Measurements from ENCODE around the gene EVPL. TPM values are rescaled to one million over a fixed set of nuclear protein-coding genes. Genes with fewer than 3 reads are reported as not detected.

EVPL gene
- total RNA-seq, 1 donor from 2014 or later: 31.9 TPM

DNA sequence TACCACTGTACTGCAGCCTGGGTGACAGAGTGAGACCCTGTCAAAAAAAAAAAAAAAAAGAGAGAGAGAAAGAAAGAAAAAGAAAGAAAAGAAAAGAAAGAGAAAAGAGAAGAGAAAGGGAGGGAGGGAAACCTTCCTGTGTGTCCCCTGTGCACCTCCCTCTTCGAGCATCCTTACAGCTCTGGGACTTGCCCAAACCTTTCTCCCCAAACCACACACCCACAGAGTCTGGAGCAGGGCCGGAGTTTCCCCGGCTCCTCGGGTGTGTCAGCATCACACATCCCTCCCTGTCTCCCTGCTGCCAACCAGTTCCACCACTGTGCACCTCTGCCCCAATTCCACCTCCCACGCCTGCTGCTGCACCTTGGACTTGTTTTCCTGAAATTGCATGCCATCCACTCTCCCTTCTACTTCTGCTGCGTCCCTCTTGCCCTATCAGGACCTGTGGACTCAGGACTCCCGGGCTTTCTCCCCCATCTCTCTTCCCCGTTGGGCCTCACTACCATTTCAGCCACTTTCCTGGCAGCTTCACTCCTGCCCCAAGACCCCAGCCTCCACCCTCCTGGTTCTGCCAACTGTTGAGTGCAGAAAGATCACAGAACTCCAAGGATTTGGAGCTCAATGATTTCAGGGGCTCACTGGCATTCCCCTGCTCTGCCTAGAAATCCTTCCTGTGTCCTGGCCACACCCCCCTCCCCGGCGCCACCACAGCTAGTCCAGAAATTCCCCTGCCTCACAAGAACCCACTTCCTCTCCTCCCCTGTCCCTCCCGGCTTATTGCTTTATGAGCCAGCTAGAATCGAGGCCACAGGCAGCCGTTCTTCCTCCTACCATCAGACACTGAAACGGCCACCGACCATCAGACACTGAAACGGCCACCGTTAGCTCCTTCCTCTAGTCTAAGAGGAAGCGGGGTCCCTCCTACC, 30.2 kb downstream of the EVPL start:
- TF ChIP-seq, protein P1, sequence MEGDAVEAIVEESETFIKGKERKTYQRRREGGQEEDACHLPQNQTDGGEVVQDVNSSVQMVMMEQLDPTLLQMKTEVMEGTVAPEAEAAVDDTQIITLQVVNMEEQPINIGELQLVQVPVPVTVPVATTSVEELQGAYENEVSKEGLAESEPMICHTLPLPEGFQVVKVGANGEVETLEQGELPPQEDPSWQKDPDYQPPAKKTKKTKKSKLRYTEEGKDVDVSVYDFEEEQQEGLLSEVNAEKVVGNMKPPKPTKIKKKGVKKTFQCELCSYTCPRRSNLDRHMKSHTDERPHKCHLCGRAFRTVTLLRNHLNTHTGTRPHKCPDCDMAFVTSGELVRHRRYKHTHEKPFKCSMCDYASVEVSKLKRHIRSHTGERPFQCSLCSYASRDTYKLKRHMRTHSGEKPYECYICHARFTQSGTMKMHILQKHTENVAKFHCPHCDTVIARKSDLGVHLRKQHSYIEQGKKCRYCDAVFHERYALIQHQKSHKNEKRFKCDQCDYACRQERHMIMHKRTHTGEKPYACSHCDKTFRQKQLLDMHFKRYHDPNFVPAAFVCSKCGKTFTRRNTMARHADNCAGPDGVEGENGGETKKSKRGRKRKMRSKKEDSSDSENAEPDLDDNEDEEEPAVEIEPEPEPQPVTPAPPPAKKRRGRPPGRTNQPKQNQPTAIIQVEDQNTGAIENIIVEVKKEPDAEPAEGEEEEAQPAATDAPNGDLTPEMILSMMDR (conservative IDR thresholded peaks at IDR 0.05): no peak

GRCh38 chr17:75995385-75995925, 31.7 kb downstream of the EVPL start:
- H3K36me3 Mint-ChIP-seq: peaks cover 3% of the 10 kb centered on the region
- H3K27ac Mint-ChIP-seq: no peak overlapping the region
- no peak for DNase-seq (ENCODE audit: extremely low spot score, unreplicated experiment)
- H3K4me3 Mint-ChIP-seq: no peak overlapping the region
- no peaks in the 10 kb centered on the region for H3K27me3 Mint-ChIP-seq
- H3K4me1 Mint-ChIP-seq (ENCODE audit: unreplicated experiment): peaks cover 16% of the 10 kb centered on the region
- no peaks in the 10 kb centered on the region for H3K9me3 Mint-ChIP-seq
- TF ChIP-seq, protein P1 (conservative IDR thresholded peaks at IDR 0.05): no peak

More for the DNA sequence above, 30.2 kb downstream of the EVPL start:
- H3K4me3 Mint-ChIP-seq: peak overlapping the region; percentile 72
- H3K36me3 Mint-ChIP-seq: peaks cover 3% of the 10 kb centered on the region
- DNase-seq (ENCODE audit: extremely low spot score, unreplicated experiment): no peak
- H3K9me3 Mint-ChIP-seq: no peaks in the 10 kb centered on the region
- H3K4me1 Mint-ChIP-seq (ENCODE audit: unreplicated experiment): peaks cover 16% of the 10 kb centered on the region
- peak overlapping the region; percentile 95 for H3K27ac Mint-ChIP-seq
- H3K27me3 Mint-ChIP-seq: no peaks in the 10 kb centered on the region

DNA sequence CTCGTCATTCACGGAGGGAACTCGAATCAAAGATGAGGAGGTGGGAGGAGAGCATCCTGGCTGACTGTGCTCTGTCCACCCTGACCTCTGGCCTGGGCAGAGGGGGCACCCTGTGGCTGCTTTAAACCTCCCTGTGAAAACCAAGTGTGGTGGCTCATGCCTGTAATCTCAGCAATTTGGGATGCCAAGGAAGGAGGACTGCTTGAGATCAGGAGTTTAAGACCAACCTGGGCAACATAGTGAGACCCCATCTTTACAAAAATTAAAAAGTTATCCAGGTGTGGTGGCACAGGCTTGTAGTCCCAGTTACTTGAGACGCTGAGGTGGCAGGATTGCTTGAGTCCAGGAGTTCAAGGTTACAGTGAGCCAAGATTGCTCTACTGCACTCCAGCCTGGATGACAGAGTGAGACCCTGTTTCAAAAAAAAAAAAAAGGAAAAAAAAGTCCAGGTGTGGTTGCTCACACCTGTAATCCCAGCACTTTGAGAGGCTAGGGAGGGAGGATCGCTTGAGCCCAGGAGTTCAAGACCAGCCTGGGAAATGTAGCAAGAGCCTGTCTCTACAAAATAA, 32.2 kb downstream of the EVPL start:
- Mint-ChIP-seq H3K27me3 (no peaks in the 10 kb centered on the region), H3K36me3 (peaks cover 3% of the 10 kb centered on the region), H3K9me3 (no peaks in the 10 kb centered on the region), H3K27ac (no peak overlapping the region), H3K4me1 (ENCODE audit: unreplicated experiment) (peaks cover 16% of the 10 kb centered on the region), H3K4me3 (no peak overlapping the region)
- TF ChIP-seq, protein P1 (conservative IDR thresholded peaks at IDR 0.05): no peak
- DNase-seq (ENCODE audit: extremely low spot score, unreplicated experiment): no peak

GRCh38 chr17:75991396-75991795, 35.7 kb downstream of the EVPL start:
- Mint-ChIP-seq H3K36me3 (peaks cover 7% of the 10 kb centered on the region), H3K27me3 (no peaks in the 10 kb centered on the region), H3K9me3 (no peaks in the 10 kb centered on the region), H3K4me1 (ENCODE audit: unreplicated experiment) (no peaks in the 10 kb centered on the region), H3K4me3 (no peak overlapping the region), H3K27ac (no peak overlapping the region)
- TF ChIP-seq, protein P1 (conservative IDR thresholded peaks at IDR 0.05): no peak
- DNase-seq (ENCODE audit: extremely low spot score, unreplicated experiment): no peak

DNA sequence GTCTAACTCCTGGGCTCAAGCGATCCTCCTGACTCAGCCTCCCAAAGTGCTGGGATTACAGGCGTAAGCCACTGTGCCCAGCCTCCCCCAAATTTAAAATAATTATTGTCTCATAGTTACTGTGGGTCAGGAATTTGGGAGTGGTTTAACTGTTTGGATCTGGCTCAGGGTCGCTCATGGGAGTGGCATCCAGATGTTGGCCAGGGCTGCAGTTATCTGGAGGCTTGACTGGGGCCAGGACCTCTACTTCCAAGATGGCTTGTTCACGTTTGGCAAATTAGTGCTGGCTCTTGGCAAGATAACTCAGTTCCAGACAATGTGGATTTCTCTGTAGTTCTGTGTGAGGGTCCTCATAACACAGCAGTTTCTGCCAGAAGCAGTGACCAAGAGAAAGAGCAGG, 40.1 kb downstream of the EVPL start:
- TF ChIP-seq, protein P1 (conservative IDR thresholded peaks at IDR 0.05): no peak
- Mint-ChIP-seq H3K27me3 (no peaks in the 10 kb centered on the region), H3K27ac (no peak overlapping the region), H3K4me1 (ENCODE audit: unreplicated experiment) (peaks cover 22% of the 10 kb centered on the region), H3K36me3 (peaks cover 7% of the 10 kb centered on the region), H3K4me3 (no peak overlapping the region), H3K9me3 (no peaks in the 10 kb centered on the region)
- DNase-seq (ENCODE audit: extremely low spot score, unreplicated experiment): no peak

All from type B pancreatic cell (in vitro differentiated cells).